Subcutaneous abdominal adipose tissue (tissue), 5 donors: ENCODE measurements around the gene TMEM214.

Source experiments
- H3K27ac ChIP-seq: one replicate; pipeline ENCODE4 v1.7.0; 2013; ENCODE audit warnings: low read depth, mild to moderate bottlenecking, inconsistent platforms, low read length, moderate library complexity
- H3K27me3 ChIP-seq, 5 donors: one replicate each; pipeline ENCODE4 v1.7.0; 2013; ENCODE audit warnings: low read length in 5 of 5, inconsistent platforms in 1 of 5; ENCODE audit not compliant: control insufficient read depth in 5 of 5, insufficient read depth in 4 of 5
- H3K36me3 ChIP-seq, 5 donors: one replicate each; pipeline ENCODE4 v1.7.0; 2013; ENCODE audit warnings: low read length in 5 of 5; ENCODE audit not compliant: control insufficient read depth in 5 of 5, insufficient read depth in 5 of 5
- H3K4me1 ChIP-seq, 5 donors: one replicate each; pipeline ENCODE4 v1.7.0; 2013; ENCODE audit warnings: low read length in 5 of 5, mild to moderate bottlenecking in 3 of 5, moderate library complexity in 1 of 5; ENCODE audit not compliant: control insufficient read depth in 5 of 5, insufficient read depth in 5 of 5
- H3K4me3 ChIP-seq, 5 donors: one replicate each; pipeline ENCODE4 v1.7.0; 2013; ENCODE audit warnings: low read length in 5 of 5, low read depth in 1 of 5
- H3K9ac ChIP-seq, 5 donors: one replicate each; pipeline ENCODE4 v1.7.0; 2013; ENCODE audit warnings: low read length in 5 of 5, mild to moderate bottlenecking in 4 of 5, moderate library complexity in 3 of 5
- H3K9me3 ChIP-seq, 5 donors: one replicate each; pipeline ENCODE4 v1.7.0; 2013; ENCODE audit warnings: low read length in 5 of 5; ENCODE audit not compliant: control insufficient read depth in 5 of 5
- donor health status: healthy.
- donor health status: healthy.
- donor health status: healthy.
- donor health status: healthy.
- donor health status: healthy.

TMEM214 gene

GRCh38 chr2:27087823-27088410, 55.2 kb downstream of the TMEM214 start:
- Histone ChIP-seq H3K27me3 (no peaks in the 10 kb centered on the region), H3K9ac (no peak overlapping the region), H3K36me3 (no peaks in the 10 kb centered on the region), H3K9me3 (no peaks in the 10 kb centered on the region), H3K4me3 (no peak overlapping the region), H3K27ac (no peak overlapping the region), H3K4me1 (peaks cover 2 to 23% (median 19%) of the 10 kb centered on the region in 5 donors)

- no peaks in the 10 kb centered on the region for H3K27me3 ChIP-seq
- no peaks in the 10 kb centered on the region for H3K9me3 ChIP-seq
- no peak overlapping the region for H3K4me3 ChIP-seq
- H3K36me3 ChIP-seq: no peaks in the 10 kb centered on the region
- H3K4me1 ChIP-seq: peaks cover 2 to 23% (median 19%) of the 10 kb centered on the region in 5 donors
- H3K27ac ChIP-seq: no peak overlapping the region
- H3K9ac ChIP-seq: no peak overlapping the region
Observed at GRCh38 chr2:27088634-27089033, 55.9 kb downstream of the TMEM214 start.

- H3K9ac ChIP-seq: no peak overlapping the region
- H3K9me3 ChIP-seq: no peaks in the 10 kb centered on the region
- peaks cover 0 to 2% (median 0%) of the 10 kb centered on the region in 5 donors for H3K36me3 ChIP-seq
- H3K27ac ChIP-seq: no peak overlapping the region
- no peak overlapping the region for H3K4me3 ChIP-seq
- H3K4me1 ChIP-seq: peaks cover 2 to 23% (median 19%) of the 10 kb centered on the region in 5 donors
- H3K27me3 ChIP-seq: no peaks in the 10 kb centered on the region
Observed at GRCh38 chr2:27089111-27089954, 56.6 kb downstream of the TMEM214 start.
